Body of pancreas (tissue), 4 donors: ENCODE results near the gene POLDIP3. TPM values are rescaled to one million over a fixed set of nuclear protein-coding genes. Genes with fewer than 3 reads are reported as not detected.

ENCODE experiments used
- ATAC-seq: fragments of 150-250 bp; one replicate; pipeline ENCODE4 v1.9.1; 2016
- DNase-seq, 4 donors: peaks; one replicate each; pipeline ENCODE4 v3.0.0-alpha.2; 2019
- H3K27ac ChIP-seq, 4 donors: fragments of 200-600 bp; sonication (generic); 1 replicate in 3 of 4; 2 replicates in 1 of 4; pipeline versions ENCODE4 v1.5.1 to v1.6.1; 2016 to 2019; ENCODE audit warnings: mild to moderate bottlenecking in 1 of 4, mixed read lengths in 1 of 4, moderate library complexity in 1 of 4
- H3K27me3 ChIP-seq, 2 donors: fragments of 200-600 bp; sonication (generic); one replicate each; pipeline ENCODE4 v1.6.0; 2016; ENCODE audit warnings: mild to moderate bottlenecking in 1 of 2
- H3K36me3 ChIP-seq, 2 donors: fragments of 200-600 bp; sonication (generic); replicated peaks in 1 of 2; 2 replicates each; pipeline ENCODE4 v1.5.1; 2016; ENCODE audit warnings: low read depth in 2 of 2; ENCODE audit not compliant: insufficient read depth in 1 of 2
- H3K4me1 ChIP-seq: fragments of 200-600 bp; sonication (generic); one replicate; pipeline ENCODE4 v1.6.0; 2016
- H3K4me3 ChIP-seq, 2 donors: fragments of 200-600 bp; sonication (generic); 1 replicate in 1 of 2; 2 replicates in 1 of 2; pipeline ENCODE4 v1.5.1; 2016 to 2019
- H3K9me3 ChIP-seq, 3 donors: fragments of 200-600 bp; sonication (generic); 1 replicate in 2 of 3; 2 replicates in 1 of 3; pipeline ENCODE4 v1.5.1; 2016
- POLR2A ChIP-seq, 3 donors: fragments of 450-650 bp; IDR thresholded peaks; one replicate each; pipeline ENCODE4 v1.6.1; 2016; ENCODE audit warnings: antibody characterized with exemption in 3 of 3, mild to moderate bottlenecking in 2 of 3
- WGBS, 2 donors: methylation state at CpG; one replicate each; pipeline ENCODE4 v1.1.5; 2017; 5-methylcytosine and 5-hydroxymethylcytosine counted together
- intact Hi-C: fragments of 100-400 bp; cut with DNase I; formaldehyde crosslinking; loops from one replicate; pipeline ENCODE4 v1.15.1; 2023
- total RNA-seq, 2 donors: library from RNA; depleted of rRNA; stranded (reverse); fragments of >200 nt; gene quantifications; one replicate each; pipeline ENCODE4 v1.1.0, GENCODE V29; 2016
- TF ChIP-seq, protein P1 (sequence below), 7 experiments: fragments of 450-650 bp in 4 of 7; fragments of 200-600 bp in 3 of 7; sonication (generic) in 3 of 7; IDR thresholded peaks; one replicate each; pipeline ENCODE4 v1.5.1; 2016 to 2019; ENCODE audit warnings: antibody characterized with exemption in 7 of 7

Gene POLDIP3
- total RNA-seq, 2 donors from 2014 or later: 23.1 to 30.6 TPM

DNA sequence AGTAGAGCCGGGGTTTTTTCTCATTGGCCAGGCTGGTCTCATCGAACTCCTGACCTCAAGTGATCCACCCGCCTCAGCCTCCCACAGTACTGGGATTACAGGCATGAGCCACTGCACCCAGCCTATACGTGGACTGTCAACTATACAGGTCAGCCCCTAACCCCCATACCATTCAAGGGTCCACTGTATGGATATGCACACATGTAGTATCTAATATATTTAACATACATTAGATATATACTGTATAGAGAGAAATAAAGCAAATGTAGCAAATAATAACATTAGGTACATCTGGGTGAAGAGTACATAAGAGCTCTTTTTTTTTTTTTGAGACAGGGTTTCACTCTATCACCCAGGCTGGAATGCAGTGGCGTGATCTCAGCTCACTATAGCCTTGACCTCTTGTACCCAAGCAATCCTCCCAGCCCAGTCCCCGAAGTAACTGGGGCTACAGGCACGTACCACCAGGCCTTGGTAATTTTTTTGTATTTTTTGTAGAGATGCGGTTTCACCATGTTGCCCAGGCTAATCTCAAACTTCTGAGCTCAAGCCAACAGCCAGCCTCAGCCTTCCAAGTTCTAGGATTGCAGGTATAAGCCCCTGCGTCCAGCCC is 27.2 kb upstream of the POLDIP3 start:
- H3K4me1 ChIP-seq: peaks cover 49% of the 10 kb centered on the region
- H3K27me3 ChIP-seq: no peaks in the 10 kb centered on the region
- no peak for ATAC-seq
- H3K9me3 ChIP-seq: no peaks in the 10 kb centered on the region
- H3K36me3 ChIP-seq: no peaks in the 10 kb centered on the region
- no peak for DNase-seq
- TF ChIP-seq, protein P1, sequence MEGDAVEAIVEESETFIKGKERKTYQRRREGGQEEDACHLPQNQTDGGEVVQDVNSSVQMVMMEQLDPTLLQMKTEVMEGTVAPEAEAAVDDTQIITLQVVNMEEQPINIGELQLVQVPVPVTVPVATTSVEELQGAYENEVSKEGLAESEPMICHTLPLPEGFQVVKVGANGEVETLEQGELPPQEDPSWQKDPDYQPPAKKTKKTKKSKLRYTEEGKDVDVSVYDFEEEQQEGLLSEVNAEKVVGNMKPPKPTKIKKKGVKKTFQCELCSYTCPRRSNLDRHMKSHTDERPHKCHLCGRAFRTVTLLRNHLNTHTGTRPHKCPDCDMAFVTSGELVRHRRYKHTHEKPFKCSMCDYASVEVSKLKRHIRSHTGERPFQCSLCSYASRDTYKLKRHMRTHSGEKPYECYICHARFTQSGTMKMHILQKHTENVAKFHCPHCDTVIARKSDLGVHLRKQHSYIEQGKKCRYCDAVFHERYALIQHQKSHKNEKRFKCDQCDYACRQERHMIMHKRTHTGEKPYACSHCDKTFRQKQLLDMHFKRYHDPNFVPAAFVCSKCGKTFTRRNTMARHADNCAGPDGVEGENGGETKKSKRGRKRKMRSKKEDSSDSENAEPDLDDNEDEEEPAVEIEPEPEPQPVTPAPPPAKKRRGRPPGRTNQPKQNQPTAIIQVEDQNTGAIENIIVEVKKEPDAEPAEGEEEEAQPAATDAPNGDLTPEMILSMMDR (IDR thresholded peaks at IDR 0.05): no peak
- no peak for TF ChIP-seq POLR2A (IDR thresholded peaks at IDR 0.05)
- intact Hi-C loops: no loop called here
- H3K27ac ChIP-seq: peak overlapping the region in 1 of 4 donors; percentile 28
- WGBS, 2 donors: 62 to 67% methylated on average over 9 of the region's 9 CpGs
- no peak overlapping the region for H3K4me3 ChIP-seq

DNA sequence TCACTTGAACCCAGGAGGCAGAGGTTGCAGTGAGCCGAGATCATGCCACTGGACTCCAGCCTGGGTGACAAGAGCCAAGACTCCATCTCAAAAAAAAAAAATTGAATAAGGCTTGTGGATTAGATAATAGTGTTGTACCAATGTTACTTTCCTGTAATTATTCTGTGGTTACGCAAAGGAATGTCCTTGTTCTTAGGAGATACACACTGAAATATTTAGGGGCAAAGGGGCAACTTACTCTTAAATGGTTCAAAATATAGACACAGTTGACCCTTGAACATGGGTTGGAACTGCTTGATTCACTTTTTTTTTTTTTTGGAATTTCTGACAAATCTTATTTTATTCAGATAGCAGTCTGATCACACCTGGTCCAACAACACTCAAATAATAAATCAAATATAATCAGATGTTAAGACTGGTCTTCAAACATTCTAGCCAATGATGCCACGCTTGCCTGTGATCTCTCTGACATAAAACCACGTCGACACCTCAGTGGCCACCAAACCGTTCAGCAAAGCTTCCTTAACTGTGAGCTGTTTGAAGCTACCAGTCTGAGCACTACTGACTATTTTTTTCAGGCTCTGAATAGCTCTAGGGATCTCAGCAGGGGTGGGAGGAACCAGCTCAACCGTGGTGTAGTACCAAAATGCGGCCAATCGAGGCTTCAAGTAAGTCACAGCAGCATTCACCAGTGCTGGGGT is 25.0 kb upstream of the POLDIP3 start:
- Histone ChIP-seq H3K9me3 (no peaks in the 10 kb centered on the region), H3K4me1 (peaks cover 27% of the 10 kb centered on the region), H3K4me3 (no peak overlapping the region), H3K27me3 (no peaks in the 10 kb centered on the region), H3K36me3 (no peaks in the 10 kb centered on the region), H3K27ac (no peak overlapping the region)
- ATAC-seq: no peak
- 87 to 88% methylated on average over 9 of the region's 9 CpGs for WGBS, 2 donors
- DNase-seq: no peak
- intact Hi-C loops: no loop called here
- no peak for TF ChIP-seq POLR2A (IDR thresholded peaks at IDR 0.05)
- TF ChIP-seq, protein P1 (IDR thresholded peaks at IDR 0.05): no peak

DNA sequence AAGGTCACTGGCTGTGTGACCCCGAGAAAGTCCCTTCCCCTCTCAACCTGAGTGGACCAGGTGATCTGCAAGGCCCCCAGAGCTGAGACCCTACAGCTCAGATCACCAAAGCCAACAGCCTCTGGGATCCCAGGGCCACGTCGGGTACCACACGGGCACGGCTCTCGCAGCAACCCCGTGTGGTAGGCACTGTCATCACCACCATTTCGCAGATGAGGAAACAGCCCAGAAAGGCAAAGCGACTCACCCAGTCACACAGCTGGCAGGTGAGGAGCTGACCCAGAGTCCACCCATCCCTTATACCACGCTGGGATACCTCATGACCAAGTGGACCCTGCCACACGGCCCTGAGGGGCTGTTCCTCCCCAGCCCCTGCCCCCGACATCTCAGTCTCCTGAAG is 22.9 kb upstream of the POLDIP3 start:
- Histone ChIP-seq H3K4me1 (peaks cover 7% of the 10 kb centered on the region), H3K27ac (no peak overlapping the region), H3K9me3 (no peaks in the 10 kb centered on the region), H3K36me3 (peaks cover 0 to 7% of the 10 kb centered on the region in 2 donors), H3K27me3 (no peaks in the 10 kb centered on the region), H3K4me3 (no peak overlapping the region)
- DNase-seq (no peak), ATAC-seq (no peak)
- intact Hi-C loops: no loop called here
- 93% methylated on average over 12 of the region's 12 CpGs; no CpG with 5 or more reads in 1 of the 2 donors for WGBS, 2 donors
- TF ChIP-seq POLR2A (IDR thresholded peaks at IDR 0.05): no peak
- TF ChIP-seq, protein P1 (IDR thresholded peaks at IDR 0.05): no peak

DNA sequence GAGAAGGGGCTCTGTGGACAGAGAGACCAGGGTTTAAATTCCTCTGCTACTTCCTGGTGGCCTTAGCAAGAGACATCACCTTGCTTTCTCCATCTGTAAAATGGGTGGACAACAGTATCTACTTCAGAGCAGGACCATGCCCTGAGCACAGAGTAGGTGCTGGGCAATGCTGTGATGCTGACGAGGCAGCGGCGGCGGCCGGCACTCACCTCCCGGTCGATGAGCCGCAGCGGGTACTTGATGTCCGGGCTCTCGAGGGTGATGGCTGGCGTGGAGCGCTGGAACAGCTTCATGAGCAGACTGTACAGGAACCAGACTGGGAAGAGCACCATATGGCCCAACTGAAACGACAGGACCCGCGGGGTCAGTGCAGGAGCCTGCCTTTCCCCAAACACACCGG is 21.8 kb upstream of the POLDIP3 start:
- TF ChIP-seq, protein P1 (IDR thresholded peaks at IDR 0.05): no peak
- no peak for TF ChIP-seq POLR2A (IDR thresholded peaks at IDR 0.05)
- Histone ChIP-seq H3K9me3 (no peaks in the 10 kb centered on the region), H3K36me3 (peaks cover 0 to 7% of the 10 kb centered on the region in 2 donors), H3K27me3 (no peaks in the 10 kb centered on the region), H3K27ac (no peak overlapping the region), H3K4me1 (no peaks in the 10 kb centered on the region), H3K4me3 (no peak overlapping the region)
- ATAC-seq (no peak), DNase-seq (no peak)
- intact Hi-C loops: no loop called here
- WGBS, 2 donors: 96 to 97% methylated on average over 12 to 17 of the region's 17 CpGs
